Neutrophil (primary cell): ENCODE measurements around the gene SLC34A1.

Source experiments
- H3K27ac ChIP-seq: fragments of 200-600 bp; sonication (generic); 2 replicates; pipeline ENCODE4 v1.5.1; 2016; ENCODE audit warnings: mild to moderate bottlenecking, moderate library complexity
- H3K27me3 ChIP-seq: fragments of 200-600 bp; sonication (generic); 2 replicates; pipeline ENCODE4 v1.6.0; 2016; ENCODE audit warnings: mild to moderate bottlenecking
- H3K36me3 ChIP-seq: fragments of 200-600 bp; sonication (generic); 2 replicates; pipeline ENCODE4 v1.5.1; 2017
- H3K4me1 ChIP-seq, 2 experiments: fragments of 200-600 bp in 1 of 2; sonication (generic) in 1 of 2; 1 replicate in 1 of 2; 2 replicates in 1 of 2; pipeline versions ENCODE4 v1.5.1 to v1.6.1; 2013 to 2016; ENCODE audit warnings: low read depth in 1 of 2, low read length in 1 of 2, mild to moderate bottlenecking in 1 of 2, moderate library complexity in 1 of 2; ENCODE audit not compliant: control insufficient read depth in 1 of 2, insufficient read depth in 1 of 2
- H3K4me3 ChIP-seq, 2 experiments: fragments of 200-600 bp in 1 of 2; sonication (generic) in 1 of 2; 1 replicate in 1 of 2; 2 replicates in 1 of 2; pipeline ENCODE4 v1.5.1; 2013 to 2016; ENCODE audit warnings: low read depth in 1 of 2, low read length in 1 of 2, mild to moderate bottlenecking in 1 of 2, moderate library complexity in 1 of 2
- H3K9me3 ChIP-seq: fragments of 200-600 bp; sonication (generic); 2 replicates; pipeline ENCODE4 v1.5.1; 2016
- TF ChIP-seq, protein P1 (sequence below): fragments of 200-600 bp; sonication (generic); IDR thresholded peaks from 2 replicates; pipeline ENCODE4 v1.5.1; 2016; ENCODE audit warnings: antibody characterized with exemption

The SLC34A1 gene

DNA sequence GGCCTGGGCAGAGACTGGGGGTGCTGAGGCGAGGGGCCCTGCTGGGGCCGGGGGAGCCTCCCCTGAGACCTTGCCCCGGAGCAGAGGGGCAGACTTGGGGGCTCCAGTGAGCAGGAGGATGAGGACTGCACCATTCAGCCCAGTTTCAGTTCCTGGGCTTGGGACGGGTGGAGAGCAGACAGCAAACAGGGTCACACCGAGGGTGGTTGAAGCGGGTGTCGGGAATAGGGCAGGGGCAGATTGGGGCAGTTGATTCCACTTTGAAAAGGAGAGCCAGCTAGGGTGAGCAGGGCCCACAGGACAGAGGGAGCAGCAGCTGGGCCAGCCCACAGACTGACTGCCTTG, 46.7 kb downstream of the SLC34A1 start:
- peak overlapping the region; percentile 88 to 97 for H3K4me3 ChIP-seq
- H3K36me3 ChIP-seq: peaks cover 59% of the 10 kb centered on the region
- TF ChIP-seq, protein P1, sequence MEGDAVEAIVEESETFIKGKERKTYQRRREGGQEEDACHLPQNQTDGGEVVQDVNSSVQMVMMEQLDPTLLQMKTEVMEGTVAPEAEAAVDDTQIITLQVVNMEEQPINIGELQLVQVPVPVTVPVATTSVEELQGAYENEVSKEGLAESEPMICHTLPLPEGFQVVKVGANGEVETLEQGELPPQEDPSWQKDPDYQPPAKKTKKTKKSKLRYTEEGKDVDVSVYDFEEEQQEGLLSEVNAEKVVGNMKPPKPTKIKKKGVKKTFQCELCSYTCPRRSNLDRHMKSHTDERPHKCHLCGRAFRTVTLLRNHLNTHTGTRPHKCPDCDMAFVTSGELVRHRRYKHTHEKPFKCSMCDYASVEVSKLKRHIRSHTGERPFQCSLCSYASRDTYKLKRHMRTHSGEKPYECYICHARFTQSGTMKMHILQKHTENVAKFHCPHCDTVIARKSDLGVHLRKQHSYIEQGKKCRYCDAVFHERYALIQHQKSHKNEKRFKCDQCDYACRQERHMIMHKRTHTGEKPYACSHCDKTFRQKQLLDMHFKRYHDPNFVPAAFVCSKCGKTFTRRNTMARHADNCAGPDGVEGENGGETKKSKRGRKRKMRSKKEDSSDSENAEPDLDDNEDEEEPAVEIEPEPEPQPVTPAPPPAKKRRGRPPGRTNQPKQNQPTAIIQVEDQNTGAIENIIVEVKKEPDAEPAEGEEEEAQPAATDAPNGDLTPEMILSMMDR: no peak
- peaks cover 82 to 85% of the 10 kb centered on the region in 2 experiments for H3K4me1 ChIP-seq
- no peaks in the 10 kb centered on the region for H3K27me3 ChIP-seq
- H3K27ac ChIP-seq: peak overlapping the region; percentile 98
- H3K9me3 ChIP-seq: no peaks in the 10 kb centered on the region

GRCh38 chr5:177431317-177432142, 47.3 kb downstream of the SLC34A1 start:
- Histone ChIP-seq H3K4me1 (peaks cover 86 to 89% of the 10 kb centered on the region in 2 experiments), H3K9me3 (no peaks in the 10 kb centered on the region), H3K4me3 (peak overlapping the region; percentile 88 to 97), H3K27ac (peak overlapping the region; percentile 98), H3K36me3 (peaks cover 65% of the 10 kb centered on the region), H3K27me3 (no peaks in the 10 kb centered on the region)
- TF ChIP-seq, protein P1: peak; percentile 49

DNA sequence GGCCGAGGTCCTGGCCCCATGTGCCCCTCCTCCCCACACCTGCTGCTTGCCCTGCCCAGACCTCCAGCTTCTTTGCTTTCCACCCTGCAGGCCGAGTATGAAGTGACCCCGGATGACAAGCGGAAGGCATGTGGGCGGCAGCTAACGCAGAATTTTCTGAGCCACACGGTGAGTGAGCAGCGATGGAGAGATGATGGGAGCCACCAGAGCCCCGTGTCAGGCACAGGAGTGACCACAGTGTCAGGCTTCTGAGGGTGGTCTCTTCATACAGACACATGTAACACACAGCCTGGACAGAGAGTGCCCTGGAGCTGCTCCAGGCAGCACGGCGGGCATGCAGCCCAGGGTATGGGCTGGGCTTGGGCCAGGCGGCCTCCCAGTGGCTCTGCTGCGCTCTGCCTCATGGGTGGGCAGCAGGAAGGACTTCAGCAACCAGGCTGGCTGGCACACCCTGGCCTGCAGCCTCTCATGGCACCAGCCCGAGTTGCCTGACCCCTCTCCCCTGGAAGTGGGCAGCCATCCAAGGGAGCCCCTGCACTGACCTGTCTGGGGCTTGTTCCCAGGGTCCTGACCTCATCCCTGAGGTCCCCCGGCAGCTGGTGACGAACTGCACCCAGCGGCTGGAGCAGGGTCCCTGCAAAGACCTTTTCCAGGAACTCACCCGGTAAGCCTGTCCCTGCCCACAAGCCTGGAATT, 48.1 kb downstream of the SLC34A1 start:
- peaks cover 72% of the 10 kb centered on the region for H3K36me3 ChIP-seq
- no peaks in the 10 kb centered on the region for H3K27me3 ChIP-seq
- TF ChIP-seq, protein P1: no peak
- H3K4me1 ChIP-seq: peaks cover 92 to 94% of the 10 kb centered on the region in 2 experiments
- H3K9me3 ChIP-seq: no peaks in the 10 kb centered on the region
- H3K4me3 ChIP-seq: peak overlapping the region; percentile 88 to 97
- peak overlapping the region; percentile 98 for H3K27ac ChIP-seq

GRCh38 chr5:177432839-177433657, 48.8 kb downstream of the SLC34A1 start:
- TF ChIP-seq, protein P1: no peak
- H3K4me1 ChIP-seq: peaks cover 88 to 94% of the 10 kb centered on the region in 2 experiments
- peaks cover 75% of the 10 kb centered on the region for H3K36me3 ChIP-seq
- peak overlapping the region; percentile 88 to 97 for H3K4me3 ChIP-seq
- peak overlapping the region; percentile 98 for H3K27ac ChIP-seq
- no peaks in the 10 kb centered on the region for H3K9me3 ChIP-seq
- H3K27me3 ChIP-seq: no peaks in the 10 kb centered on the region

DNA sequence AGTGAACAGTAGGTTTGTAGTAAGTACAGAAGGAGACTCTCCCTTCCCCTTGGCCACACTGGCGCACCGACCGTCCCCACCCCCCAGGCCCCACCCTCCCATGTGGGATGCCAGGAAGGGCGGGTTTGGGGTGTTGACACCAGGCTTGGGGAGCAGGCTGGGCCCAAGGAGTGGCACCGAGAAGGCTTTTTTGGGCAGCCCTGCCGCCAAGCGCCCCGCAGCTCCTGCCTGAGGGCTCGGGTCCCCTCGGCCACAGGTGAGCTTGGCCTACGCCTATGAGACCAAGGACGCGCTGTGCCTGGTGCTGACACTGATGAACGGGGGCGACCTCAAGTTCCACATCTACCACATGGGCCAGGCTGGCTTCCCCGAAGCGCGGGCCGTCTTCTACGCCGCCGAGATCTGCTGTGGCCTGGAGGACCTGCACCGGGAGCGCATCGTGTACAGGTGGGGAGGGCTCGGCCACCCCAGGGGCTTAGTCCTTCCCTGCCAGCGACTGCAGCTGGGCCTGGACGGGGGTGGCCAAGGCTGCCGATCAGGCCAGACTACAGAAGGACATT, 49.5 kb downstream of the SLC34A1 start:
- peak overlapping the region in 1 of 2 experiments; percentile 88 for H3K4me3 ChIP-seq
- peaks cover 82% of the 10 kb centered on the region for H3K36me3 ChIP-seq
- peaks cover 85 to 92% of the 10 kb centered on the region in 2 experiments for H3K4me1 ChIP-seq
- no peaks in the 10 kb centered on the region for H3K9me3 ChIP-seq
- H3K27ac ChIP-seq: peak overlapping the region; percentile 98
- TF ChIP-seq, protein P1: no peak
- no peaks in the 10 kb centered on the region for H3K27me3 ChIP-seq
